ENCODE results near the gene HHAT.

The HHAT gene

DNA sequence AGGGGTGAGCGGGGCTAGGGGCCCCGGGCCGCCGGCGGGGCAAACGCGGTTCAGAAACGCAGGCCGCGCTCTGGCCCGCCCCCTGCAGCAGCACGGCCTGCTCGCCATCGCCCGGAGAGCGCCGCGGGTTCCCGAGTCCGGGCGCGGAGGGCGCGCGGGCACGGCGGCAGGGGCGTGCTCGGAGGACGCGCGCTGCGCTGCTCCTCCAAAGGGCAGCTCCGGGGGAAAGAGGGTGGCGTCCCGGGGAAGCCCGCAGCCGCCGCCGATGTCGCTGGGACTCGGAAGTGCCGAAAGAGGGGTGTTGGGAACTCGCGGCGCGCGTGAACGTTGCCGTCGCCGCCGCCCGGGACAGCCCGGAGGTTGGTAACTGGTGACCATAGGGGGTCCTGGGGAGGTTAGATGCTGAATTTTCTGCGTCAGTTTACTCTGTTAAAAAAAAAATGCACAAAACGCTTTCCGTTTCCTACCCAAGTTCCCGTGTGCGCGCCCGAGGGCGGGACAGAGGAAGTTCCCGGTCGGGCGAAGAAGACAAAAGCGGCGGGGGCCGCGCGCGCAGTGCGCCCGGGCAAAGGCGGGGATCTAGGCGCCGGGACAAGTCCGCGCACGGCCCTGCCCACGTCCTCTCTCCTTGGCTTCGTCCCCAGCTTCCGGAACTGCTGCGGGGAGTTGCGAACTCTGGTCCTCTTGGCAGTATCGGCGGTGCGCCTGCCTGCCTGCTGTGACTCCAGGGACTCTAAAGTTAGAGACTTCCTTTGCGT lies at the start of gene HHAT:
Gene HHAT (plus strand): TSS at position 157 of the 758 bp plus-strand sequence. CDS start 20,074 bp downstream, outside the sequence.
- TF ChIP-seq, protein P1, sequence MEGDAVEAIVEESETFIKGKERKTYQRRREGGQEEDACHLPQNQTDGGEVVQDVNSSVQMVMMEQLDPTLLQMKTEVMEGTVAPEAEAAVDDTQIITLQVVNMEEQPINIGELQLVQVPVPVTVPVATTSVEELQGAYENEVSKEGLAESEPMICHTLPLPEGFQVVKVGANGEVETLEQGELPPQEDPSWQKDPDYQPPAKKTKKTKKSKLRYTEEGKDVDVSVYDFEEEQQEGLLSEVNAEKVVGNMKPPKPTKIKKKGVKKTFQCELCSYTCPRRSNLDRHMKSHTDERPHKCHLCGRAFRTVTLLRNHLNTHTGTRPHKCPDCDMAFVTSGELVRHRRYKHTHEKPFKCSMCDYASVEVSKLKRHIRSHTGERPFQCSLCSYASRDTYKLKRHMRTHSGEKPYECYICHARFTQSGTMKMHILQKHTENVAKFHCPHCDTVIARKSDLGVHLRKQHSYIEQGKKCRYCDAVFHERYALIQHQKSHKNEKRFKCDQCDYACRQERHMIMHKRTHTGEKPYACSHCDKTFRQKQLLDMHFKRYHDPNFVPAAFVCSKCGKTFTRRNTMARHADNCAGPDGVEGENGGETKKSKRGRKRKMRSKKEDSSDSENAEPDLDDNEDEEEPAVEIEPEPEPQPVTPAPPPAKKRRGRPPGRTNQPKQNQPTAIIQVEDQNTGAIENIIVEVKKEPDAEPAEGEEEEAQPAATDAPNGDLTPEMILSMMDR (IDR thresholded peaks at IDR 0.05; ENCODE audit: insufficient read depth, low read length, poor library complexity, severe bottlenecking) = no peak
- H3K4me3 ChIP-seq (replicated peaks; ENCODE audit: low read depth, low read length) = peak within 1 kb of the TSS; percentile 85
- peak; percentile 86 for DNase-seq (ENCODE audit: extremely low read depth, insufficient read length)
- no peaks in the 10 kb centered on the region for H3K27me3 ChIP-seq (replicated peaks; ENCODE audit: control insufficient read depth, insufficient read depth, low read length)
- no peaks in the 10 kb centered on the region for H3K36me3 ChIP-seq (ENCODE audit: control insufficient read depth, insufficient read depth, low read length)

DNA sequence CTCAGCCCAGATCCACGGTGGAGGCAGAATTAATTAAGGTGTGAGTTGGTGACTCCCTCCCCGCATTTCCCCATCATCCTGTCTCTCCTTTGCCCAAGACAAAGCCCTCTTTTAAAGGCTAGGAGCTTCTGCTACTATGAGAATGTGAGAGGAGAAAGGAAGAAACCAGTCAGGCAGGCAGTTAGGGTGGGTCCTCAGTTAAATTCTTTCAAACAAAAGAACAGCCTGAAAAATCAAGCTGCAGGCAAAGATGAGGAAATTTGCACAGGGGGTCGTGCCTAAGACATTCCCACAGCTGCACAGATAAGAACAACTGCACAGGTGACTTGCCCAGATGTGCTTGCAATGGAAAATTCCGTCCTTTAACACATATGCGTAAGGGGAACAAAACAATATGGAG lies 48.5 kb upstream of the HHAT start:
- H3K27me3 ChIP-seq (replicated peaks; ENCODE audit: control insufficient read depth, insufficient read depth, low read length) = no peaks in the 10 kb centered on the region
- no peak overlapping the region for H3K4me3 ChIP-seq (replicated peaks; ENCODE audit: low read depth, low read length)
- no peaks in the 10 kb centered on the region for H3K36me3 ChIP-seq (ENCODE audit: control insufficient read depth, insufficient read depth, low read length)
- DNase-seq (ENCODE audit: extremely low read depth, insufficient read length) = no peak
- TF ChIP-seq, protein P1 (IDR thresholded peaks at IDR 0.05; ENCODE audit: insufficient read depth, low read length, poor library complexity, severe bottlenecking) = no peak

DNA sequence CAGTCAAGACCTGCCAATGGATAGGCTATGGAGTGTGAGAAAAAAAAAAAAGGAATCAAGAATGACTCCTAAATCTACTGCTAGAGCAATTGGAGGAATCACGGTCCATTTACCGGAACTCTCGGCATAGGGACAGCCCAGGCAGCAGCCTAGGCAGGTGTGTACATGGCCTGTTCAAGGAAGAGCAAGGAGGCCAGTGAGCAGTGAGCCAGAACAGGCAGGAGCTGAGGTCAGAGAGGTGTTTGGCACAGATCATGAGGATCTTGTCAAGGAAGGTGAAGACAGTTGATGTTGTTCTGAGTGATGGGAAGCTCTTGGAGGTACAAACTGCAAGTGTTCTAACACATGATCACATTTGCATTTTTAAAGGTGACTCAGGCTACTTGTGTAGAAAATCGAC lies 40.6 kb upstream of the HHAT start:
- no peak for DNase-seq (ENCODE audit: extremely low read depth, insufficient read length)
- no peaks in the 10 kb centered on the region; the same call in 1 of the 2 replicates for H3K27me3 ChIP-seq (replicated peaks; ENCODE audit: control insufficient read depth, insufficient read depth, low read length)
- TF ChIP-seq, protein P1 (IDR thresholded peaks at IDR 0.05; ENCODE audit: insufficient read depth, low read length, poor library complexity, severe bottlenecking) = no peak

DNA sequence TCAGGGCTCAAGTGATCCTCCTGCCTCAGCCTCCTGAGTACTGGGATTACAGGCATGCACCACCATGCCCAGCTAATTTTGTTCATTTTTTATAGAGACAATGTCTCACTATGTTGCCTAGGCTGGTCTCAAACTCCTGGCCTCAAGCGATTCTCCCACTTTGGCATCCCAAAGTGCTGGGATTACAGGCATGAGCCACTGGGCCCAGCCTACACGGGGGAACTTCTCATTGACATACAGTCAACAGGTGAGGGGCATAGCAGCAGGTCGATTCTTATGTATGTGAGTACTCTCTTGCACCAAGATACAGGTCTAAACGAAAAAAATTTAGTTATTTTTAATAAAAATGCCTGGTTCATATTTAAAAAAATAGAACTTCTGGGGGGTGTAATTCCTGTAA lies 39.5 kb upstream of the HHAT start:
- H3K4me3 ChIP-seq (replicated peaks; ENCODE audit: low read depth, low read length) = no peak overlapping the region
- H3K27me3 ChIP-seq (replicated peaks; ENCODE audit: control insufficient read depth, insufficient read depth, low read length) = no peaks in the 10 kb centered on the region; the same call in 1 of the 2 replicates
- H3K36me3 ChIP-seq (ENCODE audit: control insufficient read depth, insufficient read depth, low read length) = no peaks in the 10 kb centered on the region
- no peak for DNase-seq (ENCODE audit: extremely low read depth, insufficient read length)
- TF ChIP-seq, protein P1 (IDR thresholded peaks at IDR 0.05; ENCODE audit: insufficient read depth, low read length, poor library complexity, severe bottlenecking) = no peak

More for the DNA sequence above, 40.6 kb upstream of the HHAT start:
- H3K36me3 ChIP-seq (ENCODE audit: control insufficient read depth, insufficient read depth, low read length) = no peaks in the 10 kb centered on the region
- H3K4me3 ChIP-seq (replicated peaks; ENCODE audit: low read depth, low read length) = no peak overlapping the region

DNA sequence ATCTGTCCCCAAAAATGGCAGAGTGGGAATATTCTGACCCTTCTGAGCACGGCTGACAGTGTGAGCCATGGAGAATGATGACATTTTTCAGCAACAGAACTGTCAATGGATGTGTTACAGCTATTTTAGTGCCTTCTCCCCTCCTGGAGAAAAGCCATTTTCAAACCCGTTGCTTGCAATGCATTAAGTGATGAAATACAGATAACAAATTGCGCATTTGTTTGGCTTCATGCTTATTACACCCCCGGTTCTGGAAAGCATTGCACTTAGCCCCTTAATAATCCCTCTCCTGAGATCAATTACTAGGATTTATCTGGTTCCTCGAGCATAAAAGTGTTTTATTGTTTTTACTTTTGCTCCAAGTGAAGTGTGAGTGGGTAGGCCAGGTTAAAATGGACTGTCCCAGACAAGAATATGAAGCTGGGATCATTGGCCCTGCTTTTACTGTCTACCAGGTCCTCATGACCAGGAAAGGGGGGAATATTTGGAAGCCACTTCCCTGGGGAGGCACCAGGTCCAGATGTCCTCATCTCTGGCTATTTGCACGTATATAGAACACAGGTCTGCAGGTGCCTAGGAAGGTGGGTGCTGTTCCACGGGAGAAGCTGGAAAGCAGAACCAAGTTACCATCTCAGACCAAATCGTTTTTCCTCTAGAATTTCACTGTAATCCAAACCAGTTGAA lies 37.5 kb upstream of the HHAT start:
- no peaks in the 10 kb centered on the region for H3K36me3 ChIP-seq (ENCODE audit: control insufficient read depth, insufficient read depth, low read length)
- TF ChIP-seq, protein P1 (IDR thresholded peaks at IDR 0.05; ENCODE audit: insufficient read depth, low read length, poor library complexity, severe bottlenecking) = no peak
- H3K27me3 ChIP-seq (replicated peaks; ENCODE audit: control insufficient read depth, insufficient read depth, low read length) = no peaks in the 10 kb centered on the region; the same call in 1 of the 2 replicates
- H3K4me3 ChIP-seq (replicated peaks; ENCODE audit: low read depth, low read length) = no peak overlapping the region
- DNase-seq (ENCODE audit: extremely low read depth, insufficient read length) = no peak
